Duodenal mucosa (tissue), 2 donors: ENCODE measurements around the gene HYAL4.
"Not testable (repeated sequence)": the region's sequence is repeated elsewhere in the genome, so short reads cannot be mapped to it uniquely, and the experiment has no call there.

Source experiments
- H3K27ac ChIP-seq: one replicate; pipeline ENCODE4 v1.7.0; 2013; ENCODE audit warnings: low read depth, low read length
- H3K27me3 ChIP-seq, 2 donors: one replicate each; pipeline ENCODE4 v1.7.0; 2013; ENCODE audit warnings: low read length in 2 of 2, control low read depth in 1 of 2; ENCODE audit not compliant: insufficient read depth in 2 of 2, control insufficient read depth in 1 of 2
- H3K36me3 ChIP-seq, 2 donors: one replicate each; pipeline ENCODE4 v1.7.0; 2013; ENCODE audit warnings: low read length in 2 of 2, control low read depth in 1 of 2; ENCODE audit not compliant: insufficient read depth in 2 of 2, control insufficient read depth in 1 of 2
- H3K4me1 ChIP-seq, 2 donors: one replicate each; pipeline ENCODE4 v1.7.0; 2013; ENCODE audit warnings: low read length in 2 of 2, control low read depth in 1 of 2; ENCODE audit not compliant: insufficient read depth in 2 of 2, control insufficient read depth in 1 of 2
- H3K4me3 ChIP-seq, 2 donors: one replicate each; pipeline ENCODE4 v1.7.0; 2013; ENCODE audit warnings: low read length in 2 of 2, low read depth in 1 of 2
- H3K9ac ChIP-seq, 2 donors: one replicate each; pipeline ENCODE4 v1.7.0; 2013; ENCODE audit warnings: low read length in 2 of 2, low read depth in 1 of 2
- H3K9me3 ChIP-seq, 2 donors: one replicate each; pipeline ENCODE4 v1.7.0; 2013; ENCODE audit warnings: low read length in 2 of 2, control low read depth in 1 of 2; ENCODE audit not compliant: control insufficient read depth in 1 of 2

HYAL4 gene

DNA sequence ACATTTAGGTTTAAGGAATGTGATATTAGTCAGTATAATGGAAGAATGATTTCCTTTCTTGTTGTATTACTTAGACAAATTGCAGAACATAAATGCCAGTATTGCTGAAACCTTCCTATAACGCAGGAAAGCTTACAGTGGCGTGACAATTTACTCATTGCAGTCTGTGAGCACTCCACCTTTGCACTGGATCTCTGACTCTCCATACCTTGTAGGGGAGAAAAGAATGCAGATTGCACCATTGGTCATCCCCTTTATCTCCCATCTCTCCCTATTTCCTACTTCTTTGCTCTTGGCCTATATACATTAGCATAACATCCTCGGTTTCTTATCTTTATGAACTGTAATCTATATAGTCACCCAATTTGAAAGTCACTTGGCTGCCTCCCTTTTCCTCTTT, 28.1 kb upstream of the HYAL4 start:
- no peak overlapping the region for H3K4me3 ChIP-seq
- H3K9me3 ChIP-seq, result no peaks in the 10 kb centered on the region
- no peaks in the 10 kb centered on the region for H3K4me1 ChIP-seq
- no peaks in the 10 kb centered on the region for H3K36me3 ChIP-seq
- H3K27ac ChIP-seq, result no peak overlapping the region
- no peak overlapping the region for H3K9ac ChIP-seq
- no peaks in the 10 kb centered on the region for H3K27me3 ChIP-seq

DNA sequence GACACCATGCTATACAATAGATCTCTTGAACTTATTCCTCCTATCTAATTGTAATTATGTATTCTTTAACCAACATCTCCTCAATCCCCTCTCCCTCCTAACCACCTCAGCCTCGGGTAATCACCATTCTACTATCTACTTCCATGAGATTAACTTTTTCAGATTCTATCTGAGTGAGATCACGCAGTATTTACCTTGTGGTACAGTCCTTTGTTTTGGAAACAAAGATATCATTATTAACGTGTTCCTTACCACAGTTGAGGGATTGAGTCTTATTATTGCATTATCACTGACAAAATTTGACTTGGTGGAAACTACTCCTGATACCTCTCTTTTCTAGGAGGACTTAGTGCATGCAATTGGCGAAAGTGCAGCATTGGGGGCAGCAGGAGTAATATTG, 26.0 kb upstream of the HYAL4 start:
- Histone ChIP-seq H3K4me3 (no peak overlapping the region), H3K9me3 (no peaks in the 10 kb centered on the region), H3K36me3 (no peaks in the 10 kb centered on the region), H3K9ac (no peak overlapping the region), H3K27me3 (no peaks in the 10 kb centered on the region), H3K27ac (no peak overlapping the region), H3K4me1 (no peaks in the 10 kb centered on the region)

- H3K9ac ChIP-seq, result not testable (repeated sequence)
Measured at GRCh38 chr7:123819795-123820194, 25.2 kb upstream of the HYAL4 start.

DNA sequence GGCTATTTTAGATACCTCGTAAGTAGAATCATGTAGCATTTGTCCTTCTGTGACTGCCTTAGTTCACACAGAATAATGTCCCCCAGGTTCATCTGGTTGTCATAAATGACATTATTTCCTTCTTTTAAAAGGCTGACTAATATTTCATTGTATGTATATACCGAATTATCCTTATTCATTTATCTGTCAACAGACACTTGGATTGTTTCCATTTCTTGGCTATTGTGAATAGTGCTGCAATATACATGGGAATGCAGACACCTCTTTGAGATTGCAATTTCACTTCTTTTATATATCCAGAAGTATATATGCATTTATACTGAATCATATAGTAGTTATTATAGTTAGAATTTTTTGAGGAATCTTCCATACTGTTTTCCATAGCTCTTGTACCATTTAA, 24.1 kb upstream of the HYAL4 start:
- no peaks in the 10 kb centered on the region for H3K9me3 ChIP-seq
- peaks cover 0 to 5% of the 10 kb centered on the region in 2 donors for H3K4me1 ChIP-seq
- no peaks in the 10 kb centered on the region for H3K27me3 ChIP-seq
- H3K27ac ChIP-seq, result no peak overlapping the region
- H3K4me3 ChIP-seq, result no peak overlapping the region
- no peak overlapping the region for H3K9ac ChIP-seq
- H3K36me3 ChIP-seq, result no peaks in the 10 kb centered on the region

More at GRCh38 chr7:123819795-123820194, 25.2 kb upstream of the HYAL4 start:
- not testable (repeated sequence) for H3K27me3 ChIP-seq, H3K4me1 ChIP-seq, H3K9me3 ChIP-seq, H3K36me3 ChIP-seq, H3K27ac ChIP-seq, H3K4me3 ChIP-seq

DNA sequence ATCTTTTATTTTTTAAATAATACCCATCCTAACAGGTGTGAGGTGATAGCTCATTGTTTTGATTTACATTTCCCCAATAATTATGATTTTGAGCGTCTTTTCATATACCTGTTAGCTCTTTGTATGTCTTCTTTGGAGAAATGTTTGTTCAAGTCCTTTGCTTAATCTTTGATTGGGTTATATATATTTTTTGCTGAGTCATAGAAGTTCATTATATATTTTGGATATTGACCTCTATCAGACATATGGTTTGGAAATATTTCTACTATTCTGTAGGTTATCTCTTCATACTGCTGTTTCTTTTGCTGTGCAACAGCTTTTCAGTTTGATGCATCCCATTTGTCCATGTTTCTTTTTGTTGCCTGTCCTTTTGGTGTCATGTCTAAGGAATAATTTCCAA, 23.6 kb upstream of the HYAL4 start:
- Histone ChIP-seq H3K9me3 (no peaks in the 10 kb centered on the region), H3K9ac (no peak overlapping the region), H3K27ac (no peak overlapping the region), H3K4me3 (no peak overlapping the region), H3K4me1 (peaks cover 0 to 5% of the 10 kb centered on the region in 2 donors), H3K27me3 (no peaks in the 10 kb centered on the region), H3K36me3 (no peaks in the 10 kb centered on the region)

DNA sequence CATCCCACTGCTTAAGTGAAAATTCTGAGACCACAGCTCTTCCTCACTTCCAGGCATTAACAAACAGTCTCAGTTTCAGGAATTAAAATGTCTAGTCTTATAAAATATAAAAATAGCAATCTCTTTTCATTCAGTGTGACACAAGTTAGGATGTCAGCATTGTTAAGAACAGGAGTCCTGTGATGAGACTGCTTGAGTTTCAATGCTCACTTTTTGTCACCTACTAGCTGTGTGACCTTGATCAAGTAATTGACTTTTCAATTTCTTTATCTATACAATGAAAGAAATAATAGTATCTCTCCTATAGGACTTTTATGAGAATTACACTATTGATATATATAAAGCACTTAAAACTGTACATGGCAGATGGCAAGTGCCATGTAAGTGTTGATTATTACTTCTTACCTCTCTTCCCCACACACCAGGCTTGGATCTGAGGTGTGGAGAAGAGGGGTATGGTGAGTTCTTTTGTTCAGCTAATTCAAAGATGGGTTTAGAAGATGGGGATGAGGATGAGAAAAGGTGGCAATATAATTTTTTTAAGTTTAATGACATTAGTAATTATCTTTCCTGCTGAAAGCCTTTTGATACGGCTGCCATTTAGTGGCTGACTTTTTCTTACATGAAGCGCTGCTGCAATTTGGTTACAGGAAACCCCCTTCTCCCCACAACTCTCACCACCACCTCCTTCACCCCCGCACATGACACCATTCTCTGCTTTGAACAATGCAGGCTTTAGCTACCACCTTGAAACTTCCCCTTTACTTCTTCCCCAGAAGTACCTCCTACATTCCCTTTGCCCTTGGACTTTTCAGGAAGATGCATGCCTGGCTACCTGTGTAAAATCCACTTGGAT, 20.8 kb upstream of the HYAL4 start:
- no peak overlapping the region for H3K27ac ChIP-seq
- H3K36me3 ChIP-seq, result no peaks in the 10 kb centered on the region
- no peak overlapping the region for H3K4me3 ChIP-seq
- no peak overlapping the region for H3K9ac ChIP-seq
- peaks cover 0 to 5% of the 10 kb centered on the region in 2 donors for H3K4me1 ChIP-seq
- H3K9me3 ChIP-seq, result no peaks in the 10 kb centered on the region
- H3K27me3 ChIP-seq, result no peaks in the 10 kb centered on the region

GRCh38 chr7:123824754-123825067, 20.3 kb upstream of the HYAL4 start:
- Histone ChIP-seq H3K4me1 (peaks cover 0 to 5% of the 10 kb centered on the region in 2 donors), H3K27ac (no peak overlapping the region), H3K9ac (no peak overlapping the region), H3K27me3 (no peaks in the 10 kb centered on the region), H3K36me3 (no peaks in the 10 kb centered on the region), H3K4me3 (no peak overlapping the region), H3K9me3 (no peaks in the 10 kb centered on the region)

DNA sequence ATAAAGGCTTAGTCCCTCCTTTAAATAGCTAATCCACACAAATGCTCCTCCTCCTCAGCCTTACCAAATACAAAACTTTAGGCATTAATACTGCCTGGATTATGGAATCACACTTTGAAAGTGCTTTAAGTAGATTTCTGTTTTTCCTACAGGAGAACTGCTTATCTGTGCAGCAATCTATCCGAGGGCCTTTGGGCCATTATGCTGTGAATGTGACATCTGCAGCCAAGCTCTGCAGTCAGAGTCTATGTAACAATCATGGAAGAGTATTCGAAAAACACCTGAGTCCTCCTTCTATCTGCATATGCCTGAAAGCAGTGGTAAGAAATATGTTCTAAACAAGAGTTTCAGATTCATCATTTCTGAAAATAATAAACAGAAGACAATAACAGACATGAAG, 16.2 kb upstream of the HYAL4 start:
- Histone ChIP-seq H3K27me3 (no peaks in the 10 kb centered on the region), H3K9me3 (no peaks in the 10 kb centered on the region), H3K27ac (no peak overlapping the region), H3K9ac (no peak overlapping the region), H3K4me3 (no peak overlapping the region), H3K36me3 (no peaks in the 10 kb centered on the region), H3K4me1 (peaks cover 0 to 5% of the 10 kb centered on the region in 2 donors)

- H3K9me3 ChIP-seq, result no peaks in the 10 kb centered on the region
- H3K27me3 ChIP-seq, result no peaks in the 10 kb centered on the region
- no peak overlapping the region for H3K27ac ChIP-seq
- no peak overlapping the region for H3K4me3 ChIP-seq
- H3K9ac ChIP-seq, result no peak overlapping the region
- no peaks in the 10 kb centered on the region for H3K36me3 ChIP-seq
- no peaks in the 10 kb centered on the region for H3K4me1 ChIP-seq
Measured at GRCh38 chr7:123836656-123837055, 8.3 kb upstream of the HYAL4 start.

GRCh38 chr7:123839106-123839505, 5.9 kb upstream of the HYAL4 start:
- not testable (repeated sequence) for H3K4me3 ChIP-seq, H3K9me3 ChIP-seq, H3K9ac ChIP-seq, H3K36me3 ChIP-seq, H3K4me1 ChIP-seq, H3K27ac ChIP-seq, H3K27me3 ChIP-seq

DNA sequence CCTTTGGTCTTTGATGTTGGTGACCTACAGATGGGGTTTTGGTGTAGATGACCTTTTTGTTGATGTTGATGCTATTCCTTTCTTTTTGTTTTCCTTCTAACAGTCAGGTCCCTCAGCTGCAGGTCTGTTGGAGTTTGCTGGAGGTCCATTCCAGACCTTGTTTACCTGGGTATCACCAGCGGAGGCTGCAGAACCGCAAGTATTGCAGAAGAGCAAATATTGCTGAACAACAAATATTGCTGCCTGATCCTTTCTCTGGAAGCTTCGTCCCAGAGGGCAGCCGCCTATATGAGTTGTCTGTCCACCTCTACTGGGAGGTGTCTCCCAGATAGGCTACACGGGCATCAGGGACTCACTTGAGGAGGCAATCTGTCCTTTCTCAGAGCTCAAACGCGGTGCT, 827 bp upstream of the HYAL4 start:
- not testable (repeated sequence) for H3K9me3 ChIP-seq, H3K4me3 ChIP-seq, H3K36me3 ChIP-seq, H3K27ac ChIP-seq, H3K9ac ChIP-seq, H3K4me1 ChIP-seq, H3K27me3 ChIP-seq
